PC-3 (cell line): Measurements from ENCODE around the gene DGKG.

Source experiments
- EZH2 ChIP-seq: fragments of 300-600 bp; sonication (generic); IDR thresholded peaks from one replicate; pipeline ENCODE4 v1.6.1; 2017; ENCODE audit warnings: antibody characterized with exemption, mild to moderate bottlenecking, low read length; ENCODE audit not compliant: unreplicated experiment
- EZH2phosphoT487 ChIP-seq: fragments of 300-600 bp; sonication (generic); IDR thresholded peaks from 2 replicates; pipeline ENCODE4 v1.6.1; 2018; ENCODE audit warnings: mild to moderate bottlenecking, antibody characterized with exemption, low read length, borderline replicate concordance
- TF ChIP-seq, protein P1 (sequence below): fragments of 300-600 bp; sonication (generic); conservative IDR thresholded peaks from 2 replicates; pipeline ENCODE4 v1.5.1; 2017; ENCODE audit warnings: antibody characterized with exemption, low read depth, mild to moderate bottlenecking, low read length

DNA sequence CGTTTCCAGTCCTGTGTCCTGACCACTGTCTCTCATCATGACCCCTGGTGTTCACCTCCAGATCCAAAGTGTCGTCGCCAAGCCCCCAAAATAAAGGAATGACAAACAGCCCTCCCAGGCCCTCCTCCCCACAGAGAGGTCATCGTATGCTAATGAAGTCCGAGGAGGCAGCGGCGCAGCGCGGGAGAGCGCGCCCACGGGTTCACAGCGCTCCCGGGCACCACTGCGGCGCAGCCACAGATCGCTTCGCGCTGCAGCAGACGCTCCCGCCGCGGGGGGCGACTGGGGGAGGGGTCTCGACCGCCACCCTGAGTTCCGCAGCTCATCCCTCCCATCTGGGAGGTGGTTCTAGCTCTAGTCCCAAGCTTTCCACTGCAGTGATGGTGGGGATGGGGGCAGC is 1.3 kb downstream of the DGKG start:
- TF ChIP-seq, protein P1, sequence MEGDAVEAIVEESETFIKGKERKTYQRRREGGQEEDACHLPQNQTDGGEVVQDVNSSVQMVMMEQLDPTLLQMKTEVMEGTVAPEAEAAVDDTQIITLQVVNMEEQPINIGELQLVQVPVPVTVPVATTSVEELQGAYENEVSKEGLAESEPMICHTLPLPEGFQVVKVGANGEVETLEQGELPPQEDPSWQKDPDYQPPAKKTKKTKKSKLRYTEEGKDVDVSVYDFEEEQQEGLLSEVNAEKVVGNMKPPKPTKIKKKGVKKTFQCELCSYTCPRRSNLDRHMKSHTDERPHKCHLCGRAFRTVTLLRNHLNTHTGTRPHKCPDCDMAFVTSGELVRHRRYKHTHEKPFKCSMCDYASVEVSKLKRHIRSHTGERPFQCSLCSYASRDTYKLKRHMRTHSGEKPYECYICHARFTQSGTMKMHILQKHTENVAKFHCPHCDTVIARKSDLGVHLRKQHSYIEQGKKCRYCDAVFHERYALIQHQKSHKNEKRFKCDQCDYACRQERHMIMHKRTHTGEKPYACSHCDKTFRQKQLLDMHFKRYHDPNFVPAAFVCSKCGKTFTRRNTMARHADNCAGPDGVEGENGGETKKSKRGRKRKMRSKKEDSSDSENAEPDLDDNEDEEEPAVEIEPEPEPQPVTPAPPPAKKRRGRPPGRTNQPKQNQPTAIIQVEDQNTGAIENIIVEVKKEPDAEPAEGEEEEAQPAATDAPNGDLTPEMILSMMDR, result no peak
- no peak for TF ChIP-seq EZH2phosphoT487
- TF ChIP-seq EZH2, result no peak
